ENCODE measurements around the gene TMC8. TPM values are rescaled to one million over a fixed set of nuclear protein-coding genes. Genes with fewer than 3 reads are reported as not detected.

Gene TMC8
- polyA plus RNA-seq, 4 donors: 1.3 to 7.8 (median 4.9) TPM

DNA sequence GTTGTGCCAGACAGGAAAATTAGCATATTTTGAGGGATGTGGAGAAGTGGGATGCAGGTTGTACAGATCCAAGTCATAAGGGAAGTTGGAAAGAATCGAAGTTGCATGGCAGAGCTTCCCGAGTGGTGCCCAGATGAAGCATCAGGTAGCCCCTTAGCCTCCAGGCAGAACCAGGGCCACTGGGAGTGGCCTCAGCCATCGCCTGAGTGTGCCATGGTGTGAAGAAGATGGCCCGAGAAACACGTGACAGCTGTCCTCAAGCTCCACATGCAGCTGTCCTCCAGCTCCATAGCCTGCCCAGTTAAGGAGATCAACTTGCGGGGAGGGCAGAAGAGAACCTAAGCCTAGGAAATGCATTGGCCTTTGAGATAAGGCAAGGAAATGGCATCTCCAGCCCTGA, 35.5 kb upstream of the TMC8 start:
- DNase-seq (no peak), FAIRE-seq (no peak)
- 94 to 99% (median 97%) methylated on average over 6 of the region's 6 CpGs for WGBS, 3 donors
- Histone ChIP-seq H3K27me3 (ENCODE audit: control insufficient read depth in 3 of 3, insufficient read depth in 3 of 3, low read length in 3 of 3) (no peaks in the 10 kb centered on the region), H3K27ac (ENCODE audit: low read depth in 1 of 3, low read length in 2 of 3) (no peak overlapping the region), H3K4me1 (ENCODE audit: control insufficient read depth in 3 of 3, insufficient read depth in 2 of 3, low read depth in 1 of 3, low read length in 2 of 3) (no peaks in the 10 kb centered on the region), H3K4me3 (ENCODE audit: low read depth in 1 of 3, low read length in 3 of 3) (no peak overlapping the region), H3K36me3 (ENCODE audit: control insufficient read depth in 3 of 3, insufficient read depth in 2 of 3, low read depth in 1 of 3, low read length in 3 of 3) (peaks cover 12 to 63% (median 16%) of the 10 kb centered on the region in 3 donors), H3K9me3 (ENCODE audit: control insufficient read depth in 2 of 2, insufficient read depth in 1 of 2, low read depth in 1 of 2, low read length in 1 of 2) (peaks cover 0 to 12% of the 10 kb centered on the region in 2 donors)

DNA sequence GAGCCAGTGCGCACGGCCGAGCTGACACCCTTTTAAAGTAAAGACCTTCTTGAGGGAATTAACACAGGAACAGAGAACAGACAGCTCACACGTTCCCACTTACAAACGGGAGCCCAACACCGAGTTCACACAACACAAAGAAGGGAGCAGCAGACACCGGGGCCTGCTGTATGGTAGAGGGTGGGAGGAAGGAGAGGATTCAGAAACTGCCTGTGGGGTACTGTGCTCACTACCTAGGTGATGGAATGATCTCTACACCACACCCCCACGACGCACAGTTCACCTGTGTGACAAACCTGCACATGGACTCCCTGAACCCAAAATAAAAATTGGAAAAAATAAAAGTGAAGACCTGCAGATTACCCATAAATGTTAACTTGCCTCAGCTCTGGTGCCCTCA, 34.5 kb upstream of the TMC8 start:
- WGBS, 3 donors: 93 to 95% (median 95%) methylated on average over 9 of the region's 9 CpGs
- DNase-seq: no peak
- H3K4me1 ChIP-seq (ENCODE audit: control insufficient read depth in 3 of 3, insufficient read depth in 2 of 3, low read depth in 1 of 3, low read length in 2 of 3): no peaks in the 10 kb centered on the region
- peaks cover 0 to 21% of the 10 kb centered on the region in 2 donors for H3K9me3 ChIP-seq (ENCODE audit: control insufficient read depth in 2 of 2, insufficient read depth in 1 of 2, low read depth in 1 of 2, low read length in 1 of 2)
- no peak overlapping the region for H3K27ac ChIP-seq (ENCODE audit: low read depth in 1 of 3, low read length in 2 of 3)
- no peaks in the 10 kb centered on the region for H3K27me3 ChIP-seq (ENCODE audit: control insufficient read depth in 3 of 3, insufficient read depth in 3 of 3, low read length in 3 of 3)
- no peak for FAIRE-seq
- H3K36me3 ChIP-seq (ENCODE audit: control insufficient read depth in 3 of 3, insufficient read depth in 2 of 3, low read depth in 1 of 3, low read length in 3 of 3): peaks cover 9 to 60% (median 16%) of the 10 kb centered on the region in 3 donors
- no peak overlapping the region for H3K4me3 ChIP-seq (ENCODE audit: low read depth in 1 of 3, low read length in 3 of 3)

DNA sequence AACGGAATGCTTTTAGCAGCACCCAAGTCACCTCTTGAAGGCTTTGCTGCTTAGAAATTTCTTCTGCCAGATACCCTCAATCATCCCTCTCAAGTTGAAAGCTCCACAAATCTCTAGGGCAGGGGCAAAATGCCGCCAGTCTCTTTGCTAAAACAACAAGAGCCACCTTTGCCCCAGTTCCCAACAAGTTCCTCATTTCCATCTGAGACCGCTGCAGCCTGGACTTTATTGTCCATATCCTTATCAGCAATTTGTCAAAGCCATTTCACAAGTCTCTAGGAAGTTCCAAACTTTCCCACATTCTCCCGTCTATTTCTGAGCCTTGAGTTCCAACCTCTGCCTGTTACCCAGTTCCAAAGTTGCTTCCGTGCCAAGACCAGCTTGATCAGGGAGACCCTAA, 29.5 kb upstream of the TMC8 start:
- H3K27ac ChIP-seq (ENCODE audit: low read depth in 1 of 3, low read length in 2 of 3): no peak overlapping the region
- H3K4me1 ChIP-seq (ENCODE audit: control insufficient read depth in 3 of 3, insufficient read depth in 2 of 3, low read depth in 1 of 3, low read length in 2 of 3): no peaks in the 10 kb centered on the region
- WGBS, 3 donors: 47 to 62% (median 59%) methylated on average over 5 of the region's 5 CpGs
- H3K27me3 ChIP-seq (ENCODE audit: control insufficient read depth in 3 of 3, insufficient read depth in 3 of 3, low read length in 3 of 3): no peaks in the 10 kb centered on the region
- FAIRE-seq: no peak
- H3K9me3 ChIP-seq (ENCODE audit: control insufficient read depth in 2 of 2, insufficient read depth in 1 of 2, low read depth in 1 of 2, low read length in 1 of 2): peaks cover 0 to 28% of the 10 kb centered on the region in 2 donors
- no peak overlapping the region for H3K4me3 ChIP-seq (ENCODE audit: low read depth in 1 of 3, low read length in 3 of 3)
- DNase-seq: peak in 1 of 2 donors; percentile 64
- H3K36me3 ChIP-seq (ENCODE audit: control insufficient read depth in 3 of 3, insufficient read depth in 2 of 3, low read depth in 1 of 3, low read length in 3 of 3): peaks cover 0 to 59% (median 5%) of the 10 kb centered on the region in 3 donors

DNA sequence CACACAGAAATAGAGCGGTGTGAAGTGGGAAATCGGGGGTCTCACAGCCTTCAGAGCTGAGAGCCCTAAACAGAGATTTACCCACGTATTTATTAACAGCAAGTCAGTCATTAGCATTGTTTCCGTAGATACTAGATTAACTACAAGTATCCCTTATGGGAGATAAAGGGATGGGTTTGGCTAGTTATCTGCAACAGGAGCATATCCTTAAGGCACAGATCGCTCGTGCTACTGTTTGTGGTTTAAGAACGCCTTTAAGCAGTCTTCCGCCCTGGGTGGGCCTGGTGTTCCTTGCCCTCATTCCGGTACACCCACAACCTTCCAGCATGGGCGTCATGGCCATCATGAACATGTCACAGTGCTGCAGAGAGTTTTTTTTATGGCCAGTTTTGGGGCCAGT, 29.0 kb upstream of the TMC8 start:
- Histone ChIP-seq H3K27me3 (ENCODE audit: control insufficient read depth in 3 of 3, insufficient read depth in 3 of 3, low read length in 3 of 3) (no peaks in the 10 kb centered on the region), H3K27ac (ENCODE audit: low read depth in 1 of 3, low read length in 2 of 3) (no peak overlapping the region), H3K9me3 (ENCODE audit: control insufficient read depth in 2 of 2, insufficient read depth in 1 of 2, low read depth in 1 of 2, low read length in 1 of 2) (peaks cover 0 to 28% of the 10 kb centered on the region in 2 donors), H3K4me1 (ENCODE audit: control insufficient read depth in 3 of 3, insufficient read depth in 2 of 3, low read depth in 1 of 3, low read length in 2 of 3) (no peaks in the 10 kb centered on the region), H3K36me3 (ENCODE audit: control insufficient read depth in 3 of 3, insufficient read depth in 2 of 3, low read depth in 1 of 3, low read length in 3 of 3) (peaks cover 0 to 57% (median 5%) of the 10 kb centered on the region in 3 donors), H3K4me3 (ENCODE audit: low read depth in 1 of 3, low read length in 3 of 3) (no peak overlapping the region)
- 89 to 97% (median 95%) methylated on average over 10 of the region's 10 CpGs for WGBS, 3 donors
- no peak for FAIRE-seq
- no peak for DNase-seq

DNA sequence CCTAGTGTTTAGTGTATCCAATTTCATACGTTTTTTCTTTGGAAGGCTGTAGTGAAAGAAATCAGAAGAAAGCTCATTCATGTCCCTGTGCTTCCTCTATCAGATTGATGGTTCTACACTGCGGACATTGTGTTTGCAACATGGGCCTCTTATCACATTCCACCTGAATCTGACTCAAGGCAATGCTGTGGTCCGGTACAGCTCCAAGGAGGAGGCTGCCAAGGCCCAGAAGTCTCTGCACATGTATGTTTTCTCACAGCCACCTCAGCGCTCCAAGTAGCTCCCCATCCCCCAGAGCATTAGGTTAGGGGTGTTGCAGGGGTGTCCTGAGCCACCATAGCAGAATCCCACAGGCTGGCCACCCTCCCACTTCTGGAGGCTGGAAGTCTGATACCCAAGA, 27.3 kb upstream of the TMC8 start:
- no peaks in the 10 kb centered on the region for H3K27me3 ChIP-seq (ENCODE audit: control insufficient read depth in 3 of 3, insufficient read depth in 3 of 3, low read length in 3 of 3)
- FAIRE-seq: no peak
- no peak overlapping the region for H3K27ac ChIP-seq (ENCODE audit: low read depth in 1 of 3, low read length in 2 of 3)
- H3K4me1 ChIP-seq (ENCODE audit: control insufficient read depth in 3 of 3, insufficient read depth in 2 of 3, low read depth in 1 of 3, low read length in 2 of 3): no peaks in the 10 kb centered on the region
- H3K36me3 ChIP-seq (ENCODE audit: control insufficient read depth in 3 of 3, insufficient read depth in 2 of 3, low read depth in 1 of 3, low read length in 3 of 3): peaks cover 0 to 57% (median 0%) of the 10 kb centered on the region in 3 donors
- H3K4me3 ChIP-seq (ENCODE audit: low read depth in 1 of 3, low read length in 3 of 3): no peak overlapping the region
- H3K9me3 ChIP-seq (ENCODE audit: control insufficient read depth in 2 of 2, insufficient read depth in 1 of 2, low read depth in 1 of 2, low read length in 1 of 2): peaks cover 0 to 28% of the 10 kb centered on the region in 2 donors
- no peak for DNase-seq
- WGBS, 3 donors: 83 to 89% (median 86%) methylated on average over 4 of the region's 4 CpGs

DNA sequence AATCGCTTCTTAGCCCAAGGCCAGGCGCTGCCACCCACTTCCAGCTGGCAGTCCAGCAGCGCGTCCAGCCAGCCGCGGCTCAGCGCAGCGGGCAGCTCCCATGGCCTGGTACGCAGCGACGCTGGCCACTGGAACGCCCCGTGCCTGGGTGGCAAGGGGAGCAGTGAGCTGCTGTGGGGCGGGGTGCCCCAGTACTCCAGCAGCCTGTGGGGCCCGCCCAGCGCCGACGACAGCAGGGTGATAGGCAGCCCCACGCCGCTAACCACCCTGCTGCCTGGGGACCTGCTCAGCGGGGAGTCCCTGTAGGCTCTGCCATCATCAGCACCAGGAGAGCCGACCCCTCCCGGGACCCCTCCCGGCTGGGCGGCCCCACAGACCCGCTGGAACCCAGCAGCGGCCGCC, 26.0 kb upstream of the TMC8 start:
- no peak for DNase-seq
- no peak overlapping the region for H3K27ac ChIP-seq (ENCODE audit: low read depth in 1 of 3, low read length in 2 of 3)
- H3K9me3 ChIP-seq (ENCODE audit: control insufficient read depth in 2 of 2, insufficient read depth in 1 of 2, low read depth in 1 of 2, low read length in 1 of 2): peaks cover 0 to 21% of the 10 kb centered on the region in 2 donors
- no peaks in the 10 kb centered on the region for H3K4me1 ChIP-seq (ENCODE audit: control insufficient read depth in 3 of 3, insufficient read depth in 2 of 3, low read depth in 1 of 3, low read length in 2 of 3)
- 94 to 99% (median 95%) methylated on average over 26 to 28 of the region's 28 CpGs for WGBS, 3 donors
- no peak for FAIRE-seq
- H3K4me3 ChIP-seq (ENCODE audit: low read depth in 1 of 3, low read length in 3 of 3): no peak overlapping the region
- H3K27me3 ChIP-seq (ENCODE audit: control insufficient read depth in 3 of 3, insufficient read depth in 3 of 3, low read length in 3 of 3): no peaks in the 10 kb centered on the region
- H3K36me3 ChIP-seq (ENCODE audit: control insufficient read depth in 3 of 3, insufficient read depth in 2 of 3, low read depth in 1 of 3, low read length in 3 of 3): peaks cover 0 to 64% (median 0%) of the 10 kb centered on the region in 3 donors

DNA sequence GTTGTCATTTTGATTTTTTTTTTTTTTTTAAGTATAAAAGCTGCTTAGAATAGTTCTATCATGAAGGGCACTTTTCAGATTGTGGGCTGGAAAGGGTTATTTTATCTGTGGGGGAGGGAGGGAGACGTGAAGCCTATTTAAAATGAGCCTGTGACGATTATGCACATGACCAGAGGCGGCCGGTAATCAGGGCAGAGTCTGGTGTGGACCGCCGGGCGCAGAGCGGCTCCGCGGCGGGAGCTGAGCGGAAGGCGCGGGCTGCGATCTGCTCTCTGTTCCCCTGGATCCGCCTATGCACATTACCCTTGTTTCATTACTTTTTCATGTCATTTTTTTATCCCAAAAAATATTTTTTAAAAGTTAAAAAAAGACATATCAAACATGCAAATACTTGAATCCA, 25.5 kb upstream of the TMC8 start:
- Histone ChIP-seq H3K4me3 (ENCODE audit: low read depth in 1 of 3, low read length in 3 of 3) (no peak overlapping the region), H3K36me3 (ENCODE audit: control insufficient read depth in 3 of 3, insufficient read depth in 2 of 3, low read depth in 1 of 3, low read length in 3 of 3) (peaks cover 0 to 66% (median 0%) of the 10 kb centered on the region in 3 donors), H3K27me3 (ENCODE audit: control insufficient read depth in 3 of 3, insufficient read depth in 3 of 3, low read length in 3 of 3) (no peaks in the 10 kb centered on the region), H3K27ac (ENCODE audit: low read depth in 1 of 3, low read length in 2 of 3) (no peak overlapping the region), H3K9me3 (ENCODE audit: control insufficient read depth in 2 of 2, insufficient read depth in 1 of 2, low read depth in 1 of 2, low read length in 1 of 2) (peaks cover 0 to 16% of the 10 kb centered on the region in 2 donors), H3K4me1 (ENCODE audit: control insufficient read depth in 3 of 3, insufficient read depth in 2 of 3, low read depth in 1 of 3, low read length in 2 of 3) (no peaks in the 10 kb centered on the region)
- FAIRE-seq (no peak), DNase-seq (no peak)
- 81 to 90% (median 87%) methylated on average over 16 of the region's 16 CpGs for WGBS, 3 donors

DNA sequence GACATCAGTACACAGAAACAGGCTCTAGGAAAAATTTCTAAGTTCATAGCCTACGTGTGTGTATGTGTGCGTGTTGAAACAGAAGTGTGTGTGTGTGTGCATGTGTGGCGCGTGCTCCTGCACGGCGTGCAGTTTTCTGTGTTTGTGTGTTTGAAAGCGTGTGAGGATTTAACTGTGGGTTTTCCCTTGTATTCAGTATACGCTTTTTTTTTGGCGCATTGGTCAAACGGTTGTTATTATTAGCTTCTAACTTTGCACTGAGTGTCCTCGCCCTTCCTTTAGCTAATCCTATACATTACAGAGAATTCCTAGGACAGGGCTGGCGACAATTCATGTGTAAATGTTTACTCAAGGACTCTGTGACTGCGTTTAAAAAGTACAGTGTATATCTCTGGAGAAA, 25.0 kb upstream of the TMC8 start:
- DNase-seq (no peak), FAIRE-seq (no peak)
- WGBS, 3 donors: 61 to 84% (median 81%) methylated on average over 13 of the region's 13 CpGs
- Histone ChIP-seq H3K27ac (ENCODE audit: low read depth in 1 of 3, low read length in 2 of 3) (peak overlapping the region in 1 of 3 donors; percentile 11), H3K27me3 (ENCODE audit: control insufficient read depth in 3 of 3, insufficient read depth in 3 of 3, low read length in 3 of 3) (no peaks in the 10 kb centered on the region), H3K36me3 (ENCODE audit: control insufficient read depth in 3 of 3, insufficient read depth in 2 of 3, low read depth in 1 of 3, low read length in 3 of 3) (peaks cover 0 to 66% (median 3%) of the 10 kb centered on the region in 3 donors), H3K4me1 (ENCODE audit: control insufficient read depth in 3 of 3, insufficient read depth in 2 of 3, low read depth in 1 of 3, low read length in 2 of 3) (no peaks in the 10 kb centered on the region), H3K9me3 (ENCODE audit: control insufficient read depth in 2 of 2, insufficient read depth in 1 of 2, low read depth in 1 of 2, low read length in 1 of 2) (peaks cover 0 to 13% of the 10 kb centered on the region in 2 donors), H3K4me3 (ENCODE audit: low read depth in 1 of 3, low read length in 3 of 3) (no peak overlapping the region)

DNA sequence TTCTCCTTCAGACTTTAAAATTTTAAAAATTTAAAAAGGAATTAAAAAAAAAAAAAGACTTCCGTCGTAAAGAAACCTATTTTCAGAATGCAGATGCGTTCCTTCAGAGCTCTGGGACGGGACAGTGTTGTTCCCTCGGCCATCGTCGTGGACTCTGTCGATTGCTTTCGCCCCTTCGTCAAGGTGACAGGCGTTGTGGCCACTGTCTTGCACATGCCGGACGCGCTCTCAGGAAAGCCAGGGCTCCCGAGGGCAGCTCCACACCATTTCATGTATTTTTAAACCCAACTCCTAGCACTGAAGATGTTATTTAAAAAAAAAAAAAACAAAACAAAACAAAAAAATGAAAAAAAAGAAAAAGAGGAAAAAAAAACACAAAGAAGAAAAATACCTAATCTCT, 24.4 kb upstream of the TMC8 start:
- no peak overlapping the region for H3K4me3 ChIP-seq (ENCODE audit: low read depth in 1 of 3, low read length in 3 of 3)
- FAIRE-seq (no peak), DNase-seq (no peak)
- no peaks in the 10 kb centered on the region for H3K4me1 ChIP-seq (ENCODE audit: control insufficient read depth in 3 of 3, insufficient read depth in 2 of 3, low read depth in 1 of 3, low read length in 2 of 3)
- H3K27me3 ChIP-seq (ENCODE audit: control insufficient read depth in 3 of 3, insufficient read depth in 3 of 3, low read length in 3 of 3): no peaks in the 10 kb centered on the region
- peaks cover 0 to 7% of the 10 kb centered on the region in 2 donors for H3K9me3 ChIP-seq (ENCODE audit: control insufficient read depth in 2 of 2, insufficient read depth in 1 of 2, low read depth in 1 of 2, low read length in 1 of 2)
- 88 to 95% (median 94%) methylated on average over 15 of the region's 15 CpGs for WGBS, 3 donors
- H3K36me3 ChIP-seq (ENCODE audit: control insufficient read depth in 3 of 3, insufficient read depth in 2 of 3, low read depth in 1 of 3, low read length in 3 of 3): peaks cover 0 to 73% (median 3%) of the 10 kb centered on the region in 3 donors
- no peak overlapping the region for H3K27ac ChIP-seq (ENCODE audit: low read depth in 1 of 3, low read length in 2 of 3)
